Activated CD4-positive, alpha-beta T cell treated with anti-CD3 and anti-CD28 coated beads, Interleukin-2, amount 50 U/mL, for 24 hours (primary cell): ENCODE measurements around the gene SPACA7.

ENCODE experiments used
- DNase-seq, 2 donors: peaks; one replicate each; pipeline ENCODE4 v3.0.0-alpha.2; 2020; ENCODE audit warnings: low read depth in 1 of 2, low spot score in 1 of 2

The SPACA7 gene, protein sequence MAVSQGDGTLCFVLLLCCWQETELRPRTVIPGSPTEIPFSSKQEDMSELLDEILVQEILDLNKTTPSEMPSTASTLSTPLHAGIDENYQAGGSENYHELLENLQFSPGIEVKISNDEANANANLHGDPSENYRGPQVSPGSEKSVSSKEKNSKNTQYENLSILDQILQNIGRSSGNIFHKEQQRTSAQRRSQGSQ

GRCh38 chr13:112376050-112376681 lies at the start of gene SPACA7:
SPACA7 (plus strand) TSS chr13:112376355; CDS start chr13:112376386, 31 bp downstream.
- no peak for DNase-seq

DNA sequence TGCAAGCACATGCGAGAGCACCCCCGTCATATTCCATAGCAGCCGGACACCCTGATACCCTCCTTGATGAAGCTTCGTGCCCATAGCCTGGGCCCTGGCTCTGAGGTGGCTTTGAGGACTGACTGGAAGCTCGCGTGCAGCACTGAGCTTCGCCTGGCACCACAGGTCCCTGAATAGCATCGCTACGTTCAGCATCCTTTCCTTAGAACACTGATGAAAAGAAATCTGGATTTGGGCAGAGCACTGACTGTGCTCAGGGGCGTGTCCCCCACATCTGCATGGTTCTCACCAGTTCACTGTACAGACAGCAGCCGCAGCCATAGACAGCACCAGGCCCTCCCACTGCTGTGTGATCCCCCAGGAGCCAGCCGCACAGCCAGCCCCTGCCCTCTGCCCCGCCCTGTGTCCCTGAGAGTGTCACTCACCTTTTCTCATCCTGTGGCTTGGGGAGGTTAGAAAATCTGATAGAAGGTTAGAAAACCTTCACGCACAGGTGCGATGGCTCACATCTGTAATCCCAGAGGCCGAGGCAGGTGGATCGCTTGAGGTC lies 49.3 kb upstream of the SPACA7 start:
- no peak for DNase-seq

DNA sequence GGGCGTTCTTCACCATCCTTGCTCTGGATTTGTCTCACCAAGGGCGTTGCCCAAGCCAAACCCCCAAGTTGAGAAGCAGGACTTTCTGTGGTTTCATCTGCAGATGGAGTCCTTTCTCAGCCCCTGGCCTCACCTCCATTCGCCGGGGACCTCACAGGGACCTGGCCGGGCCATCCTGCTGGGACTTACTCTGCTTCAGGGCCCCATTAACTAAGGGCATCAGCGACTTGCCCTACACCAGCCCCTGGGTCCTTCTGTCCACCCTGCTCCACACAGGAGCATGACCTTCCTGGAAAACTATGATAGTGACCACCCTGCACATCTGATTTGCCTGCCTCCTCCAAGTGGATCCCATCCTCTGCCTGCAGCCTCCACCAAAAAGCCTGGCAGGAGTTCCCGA lies 47.2 kb upstream of the SPACA7 start:
- DNase-seq: no peak

GRCh38 chr13:112329376-112329775 lies 46.8 kb upstream of the SPACA7 start:
- no peak for DNase-seq

DNA sequence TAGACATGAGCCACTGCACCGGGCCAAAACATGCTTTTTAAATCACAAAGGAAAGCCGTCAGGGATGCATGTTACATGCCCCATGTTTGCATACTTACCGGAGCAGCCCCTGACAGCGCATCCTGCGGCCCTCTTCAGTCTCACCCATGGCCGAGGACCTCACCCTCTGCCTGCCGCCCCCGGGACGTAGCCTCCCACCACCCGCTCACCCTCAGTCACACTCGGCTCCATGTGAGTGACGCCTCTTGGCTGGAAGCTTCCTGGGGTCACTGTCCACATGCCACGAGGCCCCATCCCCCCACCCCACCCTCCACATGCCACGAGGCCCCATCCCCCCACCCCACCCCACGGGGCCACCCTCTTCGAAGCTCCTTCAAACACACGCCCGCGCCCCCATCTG lies 46.1 kb upstream of the SPACA7 start:
- no peak for DNase-seq

- no peak for DNase-seq
Observed at GRCh38 chr13:112330479-112331381, 45.4 kb upstream of the SPACA7 start.

GRCh38 chr13:112331675-112332074 lies 44.5 kb upstream of the SPACA7 start:
- DNase-seq: no peak

GRCh38 chr13:112332727-112333126 lies 43.4 kb upstream of the SPACA7 start:
- no peak for DNase-seq

- no peak for DNase-seq
Observed at GRCh38 chr13:112333756-112334543, 42.2 kb upstream of the SPACA7 start.

GRCh38 chr13:112335135-112335534 lies 41.0 kb upstream of the SPACA7 start:
- DNase-seq: no peak

GRCh38 chr13:112341446-112341845 lies 34.7 kb upstream of the SPACA7 start:
- DNase-seq: no peak

GRCh38 chr13:112341976-112342735 lies 34.0 kb upstream of the SPACA7 start:
- no peak for DNase-seq

GRCh38 chr13:112342841-112343361 lies 33.3 kb upstream of the SPACA7 start:
- DNase-seq: no peak

DNA sequence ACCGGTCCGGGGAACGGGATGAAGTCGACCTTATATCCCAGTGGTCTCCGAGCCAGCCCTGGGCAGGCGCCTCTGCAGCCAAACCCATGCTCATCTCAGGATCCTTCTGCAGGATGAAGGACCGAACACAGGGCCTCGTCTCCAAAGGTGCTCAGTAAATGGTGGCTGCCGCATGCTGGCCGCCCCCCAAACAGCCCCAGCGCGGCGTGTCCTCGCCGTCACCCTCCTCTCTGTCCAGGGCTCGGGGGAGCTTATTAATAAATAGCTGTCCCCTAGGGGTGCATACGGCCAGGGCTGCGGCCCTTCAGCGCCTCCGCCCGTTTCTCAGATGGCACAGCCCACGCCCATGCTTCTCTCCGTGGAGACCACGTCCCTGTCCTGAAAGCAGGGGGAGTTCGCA lies 32.6 kb upstream of the SPACA7 start:
- no peak for DNase-seq

GRCh38 chr13:112345826-112346172 lies 30.4 kb upstream of the SPACA7 start:
- DNase-seq: no peak

- DNase-seq: no peak
Observed at GRCh38 chr13:112346173-112346898, 29.8 kb upstream of the SPACA7 start.

- DNase-seq: no peak
Observed at GRCh38 chr13:112346899-112347229, 29.3 kb upstream of the SPACA7 start.

DNA sequence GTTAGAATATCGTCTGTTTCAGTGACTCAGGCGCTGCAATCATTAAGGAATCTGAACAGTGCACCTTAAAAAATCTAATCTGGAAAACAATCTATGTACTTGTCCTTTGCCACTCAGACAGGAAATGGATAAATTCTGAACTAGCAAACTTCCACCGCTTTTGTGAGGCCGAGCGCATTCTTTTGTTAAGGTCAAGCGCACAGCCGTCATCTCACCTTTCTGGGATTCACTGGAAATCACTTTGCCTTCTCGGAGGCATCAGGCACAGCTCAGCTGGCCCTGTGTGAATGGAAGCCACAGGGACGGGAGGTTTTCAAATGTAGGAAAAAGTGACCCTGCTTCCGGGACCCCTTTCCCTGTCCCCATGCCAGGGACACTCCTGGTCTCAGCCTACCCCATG lies 28.2 kb upstream of the SPACA7 start:
- no peak for DNase-seq

DNA sequence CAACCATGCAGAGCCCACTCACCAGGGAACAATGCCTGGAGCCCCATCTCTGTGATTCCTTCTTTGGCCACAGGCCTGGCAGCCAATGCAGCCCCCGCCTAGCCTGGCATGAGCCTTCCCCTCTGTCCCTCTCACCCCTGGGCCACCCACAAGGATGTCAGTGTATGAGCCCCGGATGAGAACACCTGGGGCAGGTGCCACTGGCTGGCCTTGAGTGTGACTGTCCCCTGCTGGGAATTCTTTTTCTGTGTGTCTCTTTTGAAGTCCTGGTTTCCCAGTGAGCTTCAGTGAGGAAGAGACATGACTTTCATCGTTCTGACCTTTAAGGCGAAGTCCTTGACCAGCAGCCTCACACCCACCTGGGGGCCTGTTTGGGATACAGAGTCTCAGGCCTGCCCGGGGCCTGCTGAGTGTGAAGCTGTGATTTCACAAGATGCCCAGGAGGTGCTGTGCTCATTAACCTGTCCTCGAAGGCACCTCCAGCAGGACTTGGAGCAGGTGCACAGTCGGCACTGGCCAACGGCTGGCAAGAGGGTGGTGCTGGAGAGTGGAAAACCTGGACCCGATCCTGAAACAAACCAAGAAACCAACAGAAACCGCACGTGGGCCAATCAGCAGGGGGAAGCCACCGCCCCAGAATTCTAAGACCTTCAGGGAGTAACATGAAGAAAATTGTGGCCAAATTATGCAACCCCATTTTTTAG lies 27.4 kb upstream of the SPACA7 start:
- DNase-seq: no peak
